ENCODE measurements around the gene FNIP1. TPM values are rescaled to one million over a fixed set of nuclear protein-coding genes. Genes with fewer than 3 reads are reported as not detected.

FNIP1 gene
- total and polyA plus RNA-seq, 2 experiments from 2014 or later, result 8.2 to 27.9 TPM

GRCh38 chr5:131776450-131776849 is 20.4 kb downstream of the FNIP1 start:
- no peak for ATAC-seq
- Mint-ChIP-seq H3K4me3 (no peak overlapping the region), H3K9me3 (no peaks in the 10 kb centered on the region), H3K27ac (no peak overlapping the region), H3K4me1 (no peaks in the 10 kb centered on the region; the same call in 2 of the 3 replicates), H3K36me3 (ENCODE audit: low read depth) (no peaks in the 10 kb centered on the region), H3K27me3 (ENCODE audit: insufficient read depth, low read depth, poor library complexity) (no peaks in the 10 kb centered on the region)
- H3K4me2 ChIP-seq, result no peak overlapping the region
- no peak for DNase-seq (ENCODE audit: low spot score)
- H3K36me3 ChIP-seq (ENCODE audit: insufficient read depth), result no peaks in the 10 kb centered on the region
- no peak overlapping the region for H2AFZ ChIP-seq
- H3K9me2 ChIP-seq (ENCODE audit: insufficient read depth), result no peaks in the 10 kb centered on the region
- TF ChIP-seq EZH2phosphoT487 (IDR thresholded peaks at IDR 0.05; ENCODE audit: unreplicated experiment), result no peak
- TF ChIP-seq NANOG (IDR thresholded peaks at IDR 0.05; ENCODE audit: borderline replicate concordance), result no peak
- no peak for TF ChIP-seq ZNF114 (CRISPR knock-in tag; IDR thresholded peaks at IDR 0.05)
- TF ChIP-seq CTCF (conservative IDR thresholded peaks at IDR 0.05; ENCODE audit: low read depth in 2 of 2), result no peak
- TF ChIP-seq JUNB (IDR thresholded peaks at IDR 0.05; ENCODE audit: unreplicated experiment), result no peak
- no peak for TF ChIP-seq ZNF462 (CRISPR knock-in tag; IDR thresholded peaks at IDR 0.05)
- TF ChIP-seq ETS1 (IDR thresholded peaks at IDR 0.05), result no peak
- no peak for TF ChIP-seq ZNF331 (CRISPR knock-in tag; IDR thresholded peaks at IDR 0.05; ENCODE audit: low read depth)
- no peak for TF ChIP-seq REST (IDR thresholded peaks at IDR 0.05; ENCODE audit: unreplicated experiment)
- TF ChIP-seq POLR2AphosphoS5 (IDR thresholded peaks at IDR 0.05; ENCODE audit: low read depth), result no peak
- no peak for TF ChIP-seq STAT1 (IDR thresholded peaks at IDR 0.05; ENCODE audit: unreplicated experiment)
- TF ChIP-seq CREB1 (CRISPR knock-in tag; IDR thresholded peaks at IDR 0.05; ENCODE audit: low read depth), result no peak
- TF ChIP-seq EZH2 (IDR thresholded peaks at IDR 0.05; ENCODE audit: low read depth, unreplicated experiment), result no peak
- H4K20me1 ChIP-seq (replicated peaks; ENCODE audit: insufficient read depth), result peaks cover 19% of the 10 kb centered on the region
- no peaks in the 10 kb centered on the region for H3K4me1 ChIP-seq (ENCODE audit: insufficient read depth)
- H3K27ac ChIP-seq (ENCODE audit: low read depth), result no peak overlapping the region
- H3F3A ChIP-seq (replicated peaks; ENCODE audit: low read depth), result no peaks in the 10 kb centered on the region
- H3K4me3 ChIP-seq, result no peak overlapping the region
- no peaks in the 10 kb centered on the region for H3K27me3 ChIP-seq (ENCODE audit: insufficient read depth)
- H3K79me2 ChIP-seq (replicated peaks; ENCODE audit: insufficient read depth), result peaks cover 84% of the 10 kb centered on the region

All from GM23338 (cell line).